Brain microvascular endothelial cell (primary cell): ENCODE data around the gene CD200R1L.

ENCODE experiments used
- DNase-seq: peaks from one replicate; pipeline ENCODE4 v3.0.0-alpha.2; 2020
- H3K27ac ChIP-seq: fragments of 250-450 bp; sonication (Bioruptor Pico); 2 replicates; pipeline ENCODE4 v1.5.1; 2020; ENCODE audit warnings: mild to moderate bottlenecking, moderate library complexity
- H3K27me3 ChIP-seq: fragments of 250-450 bp; sonication (Bioruptor Pico); replicated peaks from 2 replicates; pipeline ENCODE4 v1.5.1; 2020; ENCODE audit warnings: mild to moderate bottlenecking
- H3K36me3 ChIP-seq: fragments of 250-450 bp; sonication (Bioruptor Pico); replicated peaks from 2 replicates; pipeline ENCODE4 v1.5.1; 2020; ENCODE audit warnings: mild to moderate bottlenecking
- H3K4me3 ChIP-seq: 2 replicates; pipeline ENCODE4 v1.5.1; 2011; ENCODE audit warnings: low read depth, mild to moderate bottlenecking, control low read depth, low read length, moderate library complexity
- in situ Hi-C: cut with HindIII; loops from 2 replicates; pipeline ENCODE4 v1.10.0; 2017; ENCODE audit warnings: low sequenced_read_pairs, low pct_ligation_motif_present
- TF ChIP-seq, protein P1 (sequence below): IDR thresholded peaks from 2 replicates; pipeline ENCODE4 v1.5.1; 2011; ENCODE audit warnings: low read depth, mild to moderate bottlenecking, moderate library complexity, low read length, control low read depth, inconsistent platforms; ENCODE audit errors: missing control alignments

CD200R1L gene

DNA sequence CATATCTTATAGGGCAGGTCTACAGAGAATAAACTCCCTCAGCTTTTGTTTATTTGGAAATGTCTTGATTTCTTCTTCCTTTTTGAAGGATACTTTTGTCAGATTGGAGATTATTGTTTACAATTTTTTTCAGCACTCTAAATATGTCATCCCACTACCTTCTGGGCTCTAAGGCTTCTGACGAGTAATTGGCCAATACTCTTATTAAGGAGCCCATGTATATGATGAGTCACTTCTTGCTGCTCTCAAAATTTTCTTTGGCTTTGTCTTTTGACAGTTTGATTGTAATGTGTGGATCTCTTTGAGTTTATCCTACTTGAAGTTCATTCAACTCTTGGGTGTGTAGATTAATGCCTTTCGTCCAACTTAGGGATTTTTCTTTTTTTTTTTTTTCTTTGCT is 28.9 kb upstream of the CD200R1L start:
- no peak for DNase-seq
- no peak overlapping the region for H3K4me3 ChIP-seq
- TF ChIP-seq, protein P1, sequence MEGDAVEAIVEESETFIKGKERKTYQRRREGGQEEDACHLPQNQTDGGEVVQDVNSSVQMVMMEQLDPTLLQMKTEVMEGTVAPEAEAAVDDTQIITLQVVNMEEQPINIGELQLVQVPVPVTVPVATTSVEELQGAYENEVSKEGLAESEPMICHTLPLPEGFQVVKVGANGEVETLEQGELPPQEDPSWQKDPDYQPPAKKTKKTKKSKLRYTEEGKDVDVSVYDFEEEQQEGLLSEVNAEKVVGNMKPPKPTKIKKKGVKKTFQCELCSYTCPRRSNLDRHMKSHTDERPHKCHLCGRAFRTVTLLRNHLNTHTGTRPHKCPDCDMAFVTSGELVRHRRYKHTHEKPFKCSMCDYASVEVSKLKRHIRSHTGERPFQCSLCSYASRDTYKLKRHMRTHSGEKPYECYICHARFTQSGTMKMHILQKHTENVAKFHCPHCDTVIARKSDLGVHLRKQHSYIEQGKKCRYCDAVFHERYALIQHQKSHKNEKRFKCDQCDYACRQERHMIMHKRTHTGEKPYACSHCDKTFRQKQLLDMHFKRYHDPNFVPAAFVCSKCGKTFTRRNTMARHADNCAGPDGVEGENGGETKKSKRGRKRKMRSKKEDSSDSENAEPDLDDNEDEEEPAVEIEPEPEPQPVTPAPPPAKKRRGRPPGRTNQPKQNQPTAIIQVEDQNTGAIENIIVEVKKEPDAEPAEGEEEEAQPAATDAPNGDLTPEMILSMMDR = no peak

DNA sequence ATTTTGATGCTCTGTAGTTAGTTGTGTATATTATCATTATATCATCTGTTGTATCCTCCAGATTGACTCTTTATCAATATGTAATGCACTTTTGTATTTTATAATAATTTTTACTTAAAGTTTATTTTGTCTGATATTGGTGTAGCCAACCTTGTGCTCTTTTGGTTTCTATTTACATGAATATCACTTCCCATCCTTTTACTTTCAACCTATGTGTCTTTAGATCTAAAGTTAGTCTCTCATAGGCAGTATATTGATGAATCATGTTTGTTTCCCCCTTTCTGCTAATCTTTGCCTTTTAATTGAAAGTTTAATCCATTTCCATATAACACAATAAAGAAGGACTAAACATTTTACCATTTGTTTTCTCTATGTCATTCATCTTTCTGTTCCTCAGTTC is 28.1 kb upstream of the CD200R1L start:
- no peak overlapping the region for H3K4me3 ChIP-seq

More for the DNA sequence above, 28.9 kb upstream of the CD200R1L start:
- no peaks in the 10 kb centered on the region for H3K27me3 ChIP-seq
- H3K36me3 ChIP-seq = no peaks in the 10 kb centered on the region
- no peak overlapping the region for H3K27ac ChIP-seq
- in situ Hi-C loops = no loop called here

DNA sequence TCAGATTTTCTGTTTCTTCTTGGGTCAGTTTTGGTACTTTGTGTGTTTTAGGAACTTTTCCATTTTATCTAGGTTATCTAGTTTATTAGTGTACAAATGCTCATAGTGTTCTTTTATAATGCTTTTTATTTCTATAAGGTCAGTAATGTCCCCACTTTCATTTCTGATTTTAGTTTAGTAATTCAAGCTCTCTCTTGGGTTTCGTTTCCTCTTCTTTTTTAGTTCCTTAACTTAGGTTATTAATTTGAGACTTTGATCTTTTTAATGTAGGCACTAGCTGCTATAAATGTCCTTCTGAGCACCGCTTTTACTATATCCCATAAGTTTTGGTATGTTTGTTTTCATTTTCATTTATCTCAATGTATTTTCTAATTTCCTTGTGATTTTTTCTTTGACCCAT is 27.0 kb upstream of the CD200R1L start:
- DNase-seq = no peak
- H3K27me3 ChIP-seq = no peaks in the 10 kb centered on the region
- H3K27ac ChIP-seq = no peak overlapping the region
- H3K4me3 ChIP-seq = no peak overlapping the region
- TF ChIP-seq, protein P1 = no peak
- H3K36me3 ChIP-seq = no peaks in the 10 kb centered on the region
- in situ Hi-C loops = no loop called here

More for the DNA sequence above, 28.1 kb upstream of the CD200R1L start:
- Histone ChIP-seq H3K36me3 (no peaks in the 10 kb centered on the region), H3K27me3 (no peaks in the 10 kb centered on the region), H3K27ac (no peak overlapping the region)
- DNase-seq = no peak
- TF ChIP-seq, protein P1 = no peak
- in situ Hi-C loops = no loop called here

DNA sequence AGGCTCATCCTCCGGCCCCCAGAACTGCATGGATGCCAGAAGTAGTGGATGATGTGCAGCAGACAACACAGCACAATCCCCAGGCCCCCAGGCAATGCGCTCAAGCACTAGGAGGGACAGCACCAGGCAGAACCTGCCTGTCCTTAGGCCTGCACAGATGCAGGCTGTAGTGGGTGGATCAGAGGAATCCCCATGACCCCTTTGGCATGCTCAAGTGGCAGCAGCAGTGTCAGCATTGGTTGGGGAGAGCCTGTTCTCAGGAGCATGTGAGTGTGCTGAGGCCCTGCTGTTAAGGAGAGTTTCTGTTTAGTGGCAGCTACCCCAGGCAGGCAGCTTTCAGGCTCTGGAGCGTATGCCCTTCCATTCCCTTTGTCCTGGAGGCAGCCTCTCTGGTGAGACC is 25.1 kb upstream of the CD200R1L start:
- Histone ChIP-seq H3K36me3 (no peaks in the 10 kb centered on the region), H3K27ac (no peak overlapping the region), H3K4me3 (no peak overlapping the region), H3K27me3 (no peaks in the 10 kb centered on the region)
- TF ChIP-seq, protein P1 = no peak
- no peak for DNase-seq
- in situ Hi-C loops = no loop called here

DNA sequence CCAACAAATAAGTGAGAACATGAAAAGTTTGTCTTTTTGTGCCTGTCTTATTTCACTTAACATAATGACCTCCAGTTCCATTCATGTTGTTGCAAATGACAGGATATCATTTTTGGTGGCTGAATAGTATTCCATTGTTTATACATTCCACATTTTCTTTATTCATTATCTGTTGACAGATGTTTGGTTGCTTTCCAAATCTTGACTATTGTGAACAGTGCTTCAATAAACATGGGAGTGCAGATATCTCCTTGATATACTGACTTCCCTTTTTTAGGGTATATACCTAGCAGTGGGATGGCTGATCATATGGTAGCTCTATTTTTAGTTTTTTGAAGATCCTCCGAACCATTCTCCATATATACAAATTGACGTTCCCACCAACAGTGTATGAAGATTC is 19.1 kb upstream of the CD200R1L start:
- no peak for DNase-seq
- Histone ChIP-seq H3K27ac (no peak overlapping the region), H3K27me3 (no peaks in the 10 kb centered on the region), H3K36me3 (no peaks in the 10 kb centered on the region), H3K4me3 (no peak overlapping the region)
- in situ Hi-C loops = no loop called here
- TF ChIP-seq, protein P1 = no peak

DNA sequence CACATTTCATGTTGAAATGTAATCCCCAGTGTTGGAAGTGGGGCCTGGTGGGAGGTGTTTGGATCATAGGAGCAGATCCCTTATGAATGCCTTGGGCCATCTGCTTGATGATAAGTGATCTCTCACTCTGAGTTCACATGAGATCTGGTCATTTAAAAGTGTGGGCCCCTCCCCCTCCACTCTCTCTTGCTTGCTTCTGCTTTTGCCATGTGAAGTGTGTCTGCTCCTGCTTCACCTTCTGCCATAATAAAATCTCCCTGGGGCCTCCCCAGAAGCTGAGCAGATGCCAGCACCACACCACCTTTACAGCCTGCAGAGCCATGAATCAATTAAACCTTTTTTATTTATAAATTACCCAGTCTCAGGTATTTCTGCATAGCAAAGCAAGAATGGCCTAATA is 14.2 kb upstream of the CD200R1L start:
- Histone ChIP-seq H3K4me3 (no peak overlapping the region), H3K27ac (no peak overlapping the region), H3K27me3 (no peaks in the 10 kb centered on the region), H3K36me3 (no peaks in the 10 kb centered on the region)
- TF ChIP-seq, protein P1 = no peak
- no peak for DNase-seq
- in situ Hi-C loops = no loop called here
